ENCODE data around the gene CPPED1.

Gene CPPED1

DNA sequence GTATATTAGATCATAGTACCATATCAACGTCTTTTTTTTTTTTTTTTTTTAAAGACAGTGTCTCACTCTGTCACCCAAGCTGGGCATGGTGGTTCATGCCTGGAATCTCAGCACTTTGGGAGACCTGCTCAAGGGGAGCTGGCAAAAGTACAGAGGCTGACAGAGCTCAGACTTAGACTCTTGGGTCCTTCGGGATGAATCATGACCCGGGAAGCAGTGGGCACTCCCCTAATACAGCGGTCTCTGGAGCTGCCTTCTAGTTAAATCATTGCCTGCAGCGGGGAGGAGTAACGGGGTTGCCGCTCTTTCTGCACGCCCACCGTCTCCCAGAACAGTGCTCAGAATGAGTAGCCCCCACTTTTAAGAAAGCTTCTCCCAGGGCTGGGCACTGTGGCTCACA, 174.4 kb downstream of the CPPED1 start:
- Histone ChIP-seq H3K36me3 (ENCODE audit: insufficient read depth, low read length) (no peaks in the 10 kb centered on the region), H3K9me3 (ENCODE audit: control insufficient read depth, insufficient read depth, low read length) (no peaks in the 10 kb centered on the region), H3K9ac (ENCODE audit: low read depth, low read length) (no peak overlapping the region), H3K4me1 (ENCODE audit: insufficient read depth, low read length) (peaks cover 7% of the 10 kb centered on the region; the same call in 1 of the 2 replicates)

GRCh38 chr16:12628536-12628935, 175.2 kb downstream of the CPPED1 start:
- Histone ChIP-seq H3K36me3 (ENCODE audit: insufficient read depth, low read length) (no peaks in the 10 kb centered on the region), H3K9ac (ENCODE audit: low read depth, low read length) (no peak overlapping the region), H3K4me1 (ENCODE audit: insufficient read depth, low read length) (peaks cover 7% of the 10 kb centered on the region; the same call in 1 of the 2 replicates)

DNA sequence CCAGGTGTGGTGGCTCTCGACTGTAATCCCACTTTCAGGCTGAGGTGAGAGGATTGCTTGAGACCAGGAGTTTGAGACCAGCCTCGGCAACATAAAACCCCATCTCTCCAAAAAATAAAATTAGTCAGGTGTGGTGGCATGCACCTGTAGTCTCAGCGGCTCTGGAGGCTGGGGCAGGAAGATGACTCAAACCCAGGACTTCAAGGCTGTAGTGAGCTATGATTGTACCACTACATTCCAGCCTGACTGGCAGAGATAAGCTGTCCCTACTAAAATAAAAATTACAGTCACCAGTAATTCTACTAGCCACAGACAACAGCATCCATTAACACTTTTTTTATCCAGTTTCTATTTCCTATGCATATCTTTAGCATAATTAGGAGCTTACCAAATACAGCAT, 176.3 kb downstream of the CPPED1 start:
- H3K9me3 ChIP-seq (ENCODE audit: control insufficient read depth, insufficient read depth, low read length), result no peaks in the 10 kb centered on the region
- H3K4me1 ChIP-seq (ENCODE audit: insufficient read depth, low read length), result peaks cover 7% of the 10 kb centered on the region; the same call in 1 of the 2 replicates

More at GRCh38 chr16:12628536-12628935, 175.2 kb downstream of the CPPED1 start:
- H3K9me3 ChIP-seq (ENCODE audit: control insufficient read depth, insufficient read depth, low read length), result no peaks in the 10 kb centered on the region

GRCh38 chr16:12626411-12626810, 177.3 kb downstream of the CPPED1 start:
- Histone ChIP-seq H3K36me3 (ENCODE audit: insufficient read depth, low read length) (no peaks in the 10 kb centered on the region), H3K4me1 (ENCODE audit: insufficient read depth, low read length) (peaks cover 7% of the 10 kb centered on the region; the same call in 1 of the 2 replicates), H3K9me3 (ENCODE audit: control insufficient read depth, insufficient read depth, low read length) (no peaks in the 10 kb centered on the region), H3K9ac (ENCODE audit: low read depth, low read length) (no peak overlapping the region)

More for the DNA sequence above, 176.3 kb downstream of the CPPED1 start:
- no peak overlapping the region for H3K9ac ChIP-seq (ENCODE audit: low read depth, low read length)
- no peaks in the 10 kb centered on the region for H3K36me3 ChIP-seq (ENCODE audit: insufficient read depth, low read length)

DNA sequence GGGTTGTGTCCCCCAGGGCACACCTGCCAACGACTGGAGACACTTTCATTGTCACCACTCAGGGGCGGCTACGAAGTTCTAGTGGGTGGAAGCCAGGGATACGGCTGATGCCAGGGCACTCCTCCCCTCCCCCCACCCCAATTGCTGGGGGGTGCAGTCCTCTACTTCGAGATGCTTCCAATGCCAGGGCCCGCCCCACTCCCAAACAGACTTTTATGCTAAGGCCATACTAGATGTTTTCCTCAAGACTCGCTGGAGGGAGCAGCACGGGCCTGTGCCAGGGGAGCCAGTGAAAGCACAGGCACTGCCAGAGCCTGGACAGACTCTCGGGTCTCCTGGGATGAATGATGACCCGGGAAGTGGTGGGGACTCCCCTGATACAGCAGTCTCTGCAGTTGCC, 178.0 kb downstream of the CPPED1 start:
- Histone ChIP-seq H3K36me3 (ENCODE audit: insufficient read depth, low read length) (no peaks in the 10 kb centered on the region), H3K9me3 (ENCODE audit: control insufficient read depth, insufficient read depth, low read length) (no peaks in the 10 kb centered on the region), H3K9ac (ENCODE audit: low read depth, low read length) (no peak overlapping the region)

DNA sequence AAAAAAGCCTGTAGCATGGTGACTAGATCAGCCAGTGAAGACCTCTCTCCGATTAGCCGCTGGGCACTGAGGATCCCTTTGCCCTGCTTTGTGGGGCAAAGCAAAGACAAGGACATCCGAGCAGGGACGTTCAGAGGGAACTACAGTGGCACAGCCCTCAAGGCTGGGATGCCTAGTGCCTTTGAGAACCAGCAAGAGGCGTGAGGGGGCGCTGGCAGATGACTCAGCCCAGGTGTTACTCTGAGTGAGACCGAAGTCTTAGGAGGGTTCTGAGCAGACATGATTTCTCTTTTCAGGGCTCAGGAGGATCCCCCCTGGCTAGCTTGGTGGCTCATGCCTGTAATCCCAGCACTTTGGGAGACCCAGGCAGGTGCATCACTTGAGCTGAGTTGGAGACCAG, 178.6 kb downstream of the CPPED1 start:
- no peaks in the 10 kb centered on the region for H3K36me3 ChIP-seq (ENCODE audit: insufficient read depth, low read length)
- H3K4me1 ChIP-seq (ENCODE audit: insufficient read depth, low read length), result peaks cover 7% of the 10 kb centered on the region; the same call in 1 of the 2 replicates
- H3K9me3 ChIP-seq (ENCODE audit: control insufficient read depth, insufficient read depth, low read length), result no peaks in the 10 kb centered on the region
- H3K9ac ChIP-seq (ENCODE audit: low read depth, low read length), result no peak overlapping the region

More for the DNA sequence above, 178.0 kb downstream of the CPPED1 start:
- peaks cover 7% of the 10 kb centered on the region; the same call in 1 of the 2 replicates for H3K4me1 ChIP-seq (ENCODE audit: insufficient read depth, low read length)

DNA sequence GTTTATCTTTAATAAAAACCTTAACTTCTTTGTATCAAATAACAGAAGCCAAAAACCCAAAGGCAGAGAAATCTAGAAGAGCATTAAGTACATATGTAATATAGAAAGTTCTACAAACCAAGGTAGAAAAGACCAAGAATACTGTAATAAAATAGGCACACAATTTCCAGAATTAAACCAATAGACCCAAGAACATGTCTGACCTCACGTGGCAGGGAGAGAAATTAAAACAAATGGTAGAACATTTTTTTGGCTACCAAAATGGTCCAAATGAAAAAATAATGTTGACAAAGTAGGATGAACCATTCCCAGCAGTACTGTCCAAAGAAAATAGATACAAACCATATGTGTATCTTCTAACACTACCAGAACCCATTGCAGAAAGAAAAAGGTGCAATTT, 183.5 kb downstream of the CPPED1 start:
- Histone ChIP-seq H3K9me3 (ENCODE audit: control insufficient read depth, insufficient read depth, low read length) (no peaks in the 10 kb centered on the region), H3K9ac (ENCODE audit: low read depth, low read length) (no peak overlapping the region), H3K36me3 (ENCODE audit: insufficient read depth, low read length) (no peaks in the 10 kb centered on the region; the same call in 1 of the 2 replicates), H3K4me1 (ENCODE audit: insufficient read depth, low read length) (peaks cover 3% of the 10 kb centered on the region; the same call in 1 of the 2 replicates)

DNA sequence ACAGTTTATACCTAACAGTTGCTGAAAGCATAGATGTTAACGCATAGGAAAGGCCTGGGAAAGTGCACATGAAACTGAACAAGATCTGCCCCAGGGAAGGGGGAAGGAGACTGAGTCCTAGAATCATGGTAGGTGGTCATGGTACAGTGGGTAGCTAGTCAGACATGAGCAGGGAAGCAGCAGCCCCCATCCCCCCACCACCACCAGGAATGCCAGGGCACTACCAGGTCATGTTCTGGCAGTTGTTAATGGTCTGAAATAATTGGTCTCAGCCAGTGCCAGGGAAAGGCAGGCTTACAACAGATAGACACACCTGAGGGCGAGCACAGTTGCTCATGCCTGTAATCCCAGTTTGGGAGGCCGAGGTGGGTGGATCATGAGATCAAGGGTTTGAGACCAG, 185.2 kb downstream of the CPPED1 start:
- H3K4me1 ChIP-seq (ENCODE audit: insufficient read depth, low read length), result peaks cover 8% of the 10 kb centered on the region
- H3K36me3 ChIP-seq (ENCODE audit: insufficient read depth, low read length), result no peaks in the 10 kb centered on the region; the same call in 1 of the 2 replicates
- no peak overlapping the region for H3K9ac ChIP-seq (ENCODE audit: low read depth, low read length)
- H3K9me3 ChIP-seq (ENCODE audit: control insufficient read depth, insufficient read depth, low read length), result no peaks in the 10 kb centered on the region

DNA sequence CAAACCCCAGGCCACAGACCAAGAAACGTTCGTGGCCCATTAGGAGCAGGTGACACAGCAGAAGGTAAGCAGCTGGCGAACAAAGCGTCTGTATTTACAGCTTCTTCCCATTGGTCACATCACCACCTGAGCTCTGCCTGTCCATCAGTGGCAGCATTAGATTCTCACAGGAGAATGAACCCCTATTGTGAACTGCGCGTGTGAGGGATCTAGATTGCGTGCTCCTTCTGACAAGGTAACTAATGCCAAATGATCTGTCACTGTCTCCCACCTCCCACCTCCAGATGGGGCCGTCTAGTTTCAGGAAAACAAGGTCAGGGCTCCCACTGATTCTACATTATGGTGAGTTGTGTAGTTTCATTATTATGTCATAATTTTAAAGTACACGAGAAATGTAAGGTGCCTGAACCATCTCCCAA, 186.3 kb downstream of the CPPED1 start:
- no peak overlapping the region for H3K9ac ChIP-seq (ENCODE audit: low read depth, low read length)
- H3K9me3 ChIP-seq (ENCODE audit: control insufficient read depth, insufficient read depth, low read length), result no peaks in the 10 kb centered on the region
- no peaks in the 10 kb centered on the region; the same call in 1 of the 2 replicates for H3K36me3 ChIP-seq (ENCODE audit: insufficient read depth, low read length)
- peaks cover 19% of the 10 kb centered on the region for H3K4me1 ChIP-seq (ENCODE audit: insufficient read depth, low read length)

DNA sequence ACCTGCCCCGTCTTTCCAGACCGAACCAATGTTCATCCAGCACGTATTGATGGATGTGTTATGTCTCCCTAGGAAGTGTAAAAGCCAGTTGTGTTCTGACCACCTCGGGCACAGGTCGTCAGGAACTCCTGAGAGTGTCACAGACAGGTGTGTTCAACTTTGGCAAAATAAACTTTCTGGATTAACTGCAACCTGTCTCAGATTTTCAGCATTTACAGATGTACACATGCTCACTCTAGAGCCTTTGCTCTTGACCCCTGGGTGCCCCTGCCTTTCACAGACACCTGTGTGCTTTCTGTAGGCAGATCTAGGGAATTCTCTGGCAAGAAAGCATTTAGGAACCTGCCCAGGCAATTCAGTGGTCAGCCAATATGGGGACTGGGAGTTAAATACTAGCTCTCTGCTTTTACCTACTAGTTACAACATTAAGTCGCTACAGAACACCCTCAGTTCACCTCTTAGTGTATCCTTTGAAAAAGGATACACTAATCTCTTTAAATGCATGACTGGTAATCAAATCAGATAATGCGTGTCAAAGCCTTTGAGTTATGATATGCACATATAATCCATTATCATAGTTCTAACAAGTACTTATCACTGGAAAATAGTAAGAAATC, 188.9 kb downstream of the CPPED1 start:
- H3K4me1 ChIP-seq (ENCODE audit: insufficient read depth, low read length), result peaks cover 34% of the 10 kb centered on the region
- H3K36me3 ChIP-seq (ENCODE audit: insufficient read depth, low read length), result no peaks in the 10 kb centered on the region; the same call in 1 of the 2 replicates
- H3K9ac ChIP-seq (ENCODE audit: low read depth, low read length), result no peak overlapping the region
- H3K9me3 ChIP-seq (ENCODE audit: control insufficient read depth, insufficient read depth, low read length), result no peaks in the 10 kb centered on the region

- Histone ChIP-seq H3K36me3 (ENCODE audit: insufficient read depth, low read length) (no peaks in the 10 kb centered on the region; the same call in 1 of the 2 replicates), H3K9me3 (ENCODE audit: control insufficient read depth, insufficient read depth, low read length) (no peaks in the 10 kb centered on the region), H3K4me1 (ENCODE audit: insufficient read depth, low read length) (peaks cover 34% of the 10 kb centered on the region), H3K9ac (ENCODE audit: low read depth, low read length) (no peak overlapping the region)
Measured at GRCh38 chr16:12613992-12614661, 189.6 kb downstream of the CPPED1 start.

DNA sequence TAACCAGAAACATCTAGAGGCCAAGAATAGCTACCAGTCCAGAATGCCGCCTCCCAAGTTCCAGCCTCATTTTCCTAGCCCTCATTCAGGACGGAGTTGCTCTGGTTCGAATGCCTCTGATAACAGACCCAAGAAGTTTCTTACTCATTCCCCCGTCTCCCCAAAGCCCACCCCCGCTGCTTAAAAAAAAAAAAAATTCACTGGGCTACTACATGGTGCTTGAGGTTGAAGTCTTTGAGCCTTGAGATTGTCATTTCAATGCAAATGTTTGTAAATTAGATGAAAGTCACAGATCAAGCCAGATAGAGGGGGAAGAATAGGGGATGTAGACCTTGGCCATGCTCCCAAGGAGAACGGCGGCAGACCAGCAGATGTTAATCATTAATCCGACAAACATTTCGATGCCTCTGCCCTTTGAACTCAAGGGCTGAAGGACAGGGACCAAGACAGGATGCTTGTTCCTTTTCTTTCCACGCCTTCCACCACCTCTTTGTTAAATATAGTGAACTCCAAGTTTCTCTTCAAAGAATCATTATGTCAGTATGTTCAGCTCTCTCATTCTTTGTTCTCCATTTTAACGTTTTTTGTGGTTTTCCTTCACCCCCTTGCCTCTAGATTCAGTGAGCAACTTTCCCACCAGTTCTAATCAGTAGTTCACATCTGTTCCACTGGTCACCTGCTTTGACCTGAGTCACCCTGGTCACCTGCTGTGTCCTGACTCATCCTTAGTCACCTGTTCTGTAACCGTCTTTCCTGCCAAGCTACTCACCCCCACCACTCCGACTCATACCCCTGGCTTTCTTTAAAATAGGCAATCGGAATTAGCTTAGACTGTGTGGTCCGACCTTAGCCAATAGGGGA, 190.3 kb downstream of the CPPED1 start:
- H3K36me3 ChIP-seq (ENCODE audit: insufficient read depth, low read length), result no peaks in the 10 kb centered on the region; the same call in 1 of the 2 replicates
- H3K9me3 ChIP-seq (ENCODE audit: control insufficient read depth, insufficient read depth, low read length), result no peaks in the 10 kb centered on the region
- H3K9ac ChIP-seq (ENCODE audit: low read depth, low read length), result no peak overlapping the region
- H3K4me1 ChIP-seq (ENCODE audit: insufficient read depth, low read length), result peaks cover 34% of the 10 kb centered on the region

DNA sequence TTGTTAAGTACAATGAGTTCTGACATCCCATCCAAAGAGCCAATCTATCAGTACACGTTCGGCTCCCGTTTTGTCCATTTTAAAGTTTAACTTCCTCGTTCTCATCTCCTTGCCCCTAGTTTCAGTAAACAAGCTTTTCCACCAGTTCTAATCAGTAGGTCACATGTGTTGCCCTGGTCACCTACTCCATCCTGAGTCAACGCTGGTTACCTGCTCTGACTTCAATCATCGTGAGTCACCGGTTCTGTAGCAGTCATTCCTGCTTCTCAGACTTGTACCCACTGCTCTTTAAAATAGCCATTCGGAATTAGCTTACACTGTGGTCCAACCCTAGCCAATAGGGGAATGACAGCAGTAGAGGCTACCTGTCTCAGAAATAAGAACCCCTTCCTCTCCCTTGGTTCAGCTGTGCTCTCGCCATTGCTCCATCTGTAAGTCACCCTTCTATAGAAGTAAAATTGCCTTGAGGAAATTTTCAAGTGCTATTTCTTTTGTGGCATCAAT, 191.0 kb downstream of the CPPED1 start:
- H3K36me3 ChIP-seq (ENCODE audit: insufficient read depth, low read length), result no peaks in the 10 kb centered on the region; the same call in 1 of the 2 replicates
- no peaks in the 10 kb centered on the region for H3K9me3 ChIP-seq (ENCODE audit: control insufficient read depth, insufficient read depth, low read length)
- peaks cover 34% of the 10 kb centered on the region for H3K4me1 ChIP-seq (ENCODE audit: insufficient read depth, low read length)
- no peak overlapping the region for H3K9ac ChIP-seq (ENCODE audit: low read depth, low read length)

Measured in ES-I3 (cell line).